ENCODE data around the gene INSL4. TPM values are rescaled to one million over a fixed set of nuclear protein-coding genes. Genes with fewer than 3 reads are reported as not detected.

The INSL4 gene
- total RNA-seq, 1 experiment from 2014 or later: not detected

DNA sequence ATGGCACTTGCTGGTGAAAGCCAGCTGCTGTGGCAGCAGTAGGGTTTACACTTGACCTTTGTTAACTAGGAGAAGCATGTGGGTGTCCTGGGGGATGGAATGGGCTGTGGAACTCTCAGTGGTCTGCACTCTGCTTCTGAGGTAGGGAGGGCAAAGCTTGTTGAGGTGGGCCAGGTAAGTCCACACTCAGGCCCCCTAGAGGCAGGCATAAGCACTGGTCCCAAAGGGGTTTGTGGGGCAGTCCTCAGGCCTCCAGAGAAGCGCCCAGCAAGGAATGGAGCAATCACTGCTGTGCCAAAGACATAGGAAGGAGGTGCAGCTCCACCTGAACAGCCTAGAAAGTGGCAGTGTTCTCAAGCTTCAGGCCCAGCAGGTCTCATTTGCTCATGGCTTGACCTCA is 34.7 kb downstream of the INSL4 start:
- no TSS peak for BruUV-seq (replicated peaks)
- Mint-ChIP-seq H3K27ac (ENCODE audit: unreplicated experiment) (no peak overlapping the region), H3K4me1 (ENCODE audit: low read depth, unreplicated experiment) (no peaks in the 10 kb centered on the region), H3K9me3 (ENCODE audit: unreplicated experiment) (no peaks in the 10 kb centered on the region), H3K36me3 (ENCODE audit: insufficient read depth, unreplicated experiment) (no peaks in the 10 kb centered on the region), H3K27me3 (ENCODE audit: insufficient read depth, unreplicated experiment) (no peaks in the 10 kb centered on the region), H3K4me3 (ENCODE audit: unreplicated experiment) (no peak overlapping the region)
- Histone ChIP-seq H3K4me3 (ENCODE audit: low read depth, low read length) (no peak overlapping the region), H3K9me3 (no peaks in the 10 kb centered on the region), H3K27me3 (replicated peaks; ENCODE audit: control insufficient read depth, insufficient read depth, low read length) (no peaks in the 10 kb centered on the region), H3K36me3 (ENCODE audit: control insufficient read depth, insufficient read depth, low read length) (no peaks in the 10 kb centered on the region), H3K4me1 (peaks cover 15% of the 10 kb centered on the region; the same call in 1 of the 2 replicates)
- TF ChIP-seq, protein P1, sequence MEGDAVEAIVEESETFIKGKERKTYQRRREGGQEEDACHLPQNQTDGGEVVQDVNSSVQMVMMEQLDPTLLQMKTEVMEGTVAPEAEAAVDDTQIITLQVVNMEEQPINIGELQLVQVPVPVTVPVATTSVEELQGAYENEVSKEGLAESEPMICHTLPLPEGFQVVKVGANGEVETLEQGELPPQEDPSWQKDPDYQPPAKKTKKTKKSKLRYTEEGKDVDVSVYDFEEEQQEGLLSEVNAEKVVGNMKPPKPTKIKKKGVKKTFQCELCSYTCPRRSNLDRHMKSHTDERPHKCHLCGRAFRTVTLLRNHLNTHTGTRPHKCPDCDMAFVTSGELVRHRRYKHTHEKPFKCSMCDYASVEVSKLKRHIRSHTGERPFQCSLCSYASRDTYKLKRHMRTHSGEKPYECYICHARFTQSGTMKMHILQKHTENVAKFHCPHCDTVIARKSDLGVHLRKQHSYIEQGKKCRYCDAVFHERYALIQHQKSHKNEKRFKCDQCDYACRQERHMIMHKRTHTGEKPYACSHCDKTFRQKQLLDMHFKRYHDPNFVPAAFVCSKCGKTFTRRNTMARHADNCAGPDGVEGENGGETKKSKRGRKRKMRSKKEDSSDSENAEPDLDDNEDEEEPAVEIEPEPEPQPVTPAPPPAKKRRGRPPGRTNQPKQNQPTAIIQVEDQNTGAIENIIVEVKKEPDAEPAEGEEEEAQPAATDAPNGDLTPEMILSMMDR (IDR thresholded peaks at IDR 0.05; ENCODE audit: insufficient read depth in 1 of 2, low read depth in 1 of 2, low read length in 1 of 2, severe bottlenecking in 1 of 2, unreplicated experiment in 1 of 2): no peak
- DNase-seq: no peak
- ChIA-PET POLR2A (no interaction called here), CTCF (interaction anchor here (0.6 kb wide), 1 partner anchor 843 kb away, joined by 3 read pairs; no protein-coding TSS in a partner anchor)
- intact Hi-C loops (cut with micrococcal nuclease; ENCODE audit: unreplicated experiment): loop anchor here (10.0 kb wide), 1 partner anchor 179 kb away; no protein-coding TSS in a partner anchor

DNA sequence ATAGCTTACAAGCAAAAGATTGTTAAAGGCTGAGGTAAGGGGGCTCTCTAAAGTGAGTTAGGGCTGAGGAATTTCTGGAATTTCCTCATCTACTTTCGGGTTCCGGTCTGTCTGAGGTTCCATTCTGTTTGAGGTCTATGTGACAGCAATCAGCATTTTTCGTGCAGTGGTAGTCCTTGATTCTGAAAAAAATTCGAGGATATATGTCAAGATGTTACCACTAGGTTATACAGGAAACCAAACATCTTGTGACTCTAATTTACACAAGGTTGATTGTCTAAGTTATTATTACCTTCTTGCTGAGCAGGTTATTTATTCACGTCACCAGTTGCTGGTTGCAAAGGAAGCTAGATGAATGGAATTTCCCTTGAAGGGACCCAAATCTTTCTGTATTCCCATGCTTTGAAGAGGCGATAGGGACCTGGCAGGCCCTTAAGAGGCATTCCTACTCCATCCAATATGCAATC is 38.1 kb downstream of the INSL4 start:
- peak in 1 of 2 experiments; percentile 15 for DNase-seq
- H3K27me3 ChIP-seq (replicated peaks; ENCODE audit: control insufficient read depth, insufficient read depth, low read length): no peaks in the 10 kb centered on the region
- no peaks in the 10 kb centered on the region for H3K9me3 ChIP-seq
- ChIA-PET CTCF (interaction anchor here (0.6 kb wide), 1 partner anchor 16 kb away, joined by 3 read pairs; no protein-coding TSS in a partner anchor), POLR2A (no interaction called here)
- Mint-ChIP-seq H3K27ac (ENCODE audit: unreplicated experiment) (no peak overlapping the region), H3K27me3 (ENCODE audit: insufficient read depth, unreplicated experiment) (no peaks in the 10 kb centered on the region), H3K4me1 (ENCODE audit: low read depth, unreplicated experiment) (peaks cover 4% of the 10 kb centered on the region), H3K9me3 (ENCODE audit: unreplicated experiment) (no peaks in the 10 kb centered on the region), H3K4me3 (ENCODE audit: unreplicated experiment) (peak overlapping the region; percentile 38), H3K36me3 (ENCODE audit: insufficient read depth, unreplicated experiment) (no peaks in the 10 kb centered on the region)
- intact Hi-C loops (cut with micrococcal nuclease; ENCODE audit: unreplicated experiment): loop anchor here (10.0 kb wide), 1 partner anchor 176 kb away; no protein-coding TSS in a partner anchor
- no peak overlapping the region for H3K4me3 ChIP-seq (ENCODE audit: low read depth, low read length)
- H3K4me1 ChIP-seq: peaks cover 15% of the 10 kb centered on the region; the same call in 1 of the 2 replicates
- BruUV-seq (replicated peaks): no TSS peak
- TF ChIP-seq, protein P1 (IDR thresholded peaks at IDR 0.05; ENCODE audit: insufficient read depth in 1 of 2, low read depth in 1 of 2, low read length in 1 of 2, severe bottlenecking in 1 of 2, unreplicated experiment in 1 of 2): no peak
- no peaks in the 10 kb centered on the region for H3K36me3 ChIP-seq (ENCODE audit: control insufficient read depth, insufficient read depth, low read length)

DNA sequence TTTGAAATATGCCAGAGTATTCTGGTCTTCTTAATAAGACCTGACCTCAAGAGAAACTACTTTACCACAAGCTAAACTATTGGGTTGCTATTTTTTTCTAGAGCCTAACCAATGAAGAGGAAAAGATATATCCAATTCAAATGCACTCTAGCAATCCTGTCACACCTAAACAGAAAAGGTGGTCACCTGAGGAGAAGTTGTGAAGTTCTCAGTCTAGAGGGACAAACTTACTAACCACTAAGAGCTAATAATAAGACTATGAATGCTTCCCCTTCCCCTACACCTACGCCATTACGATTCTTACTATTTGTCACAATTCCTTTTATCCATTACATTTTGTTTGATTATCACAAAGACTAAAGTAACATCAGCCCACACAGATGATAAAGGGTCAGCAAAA is 43.6 kb downstream of the INSL4 start:
- Histone ChIP-seq H3K36me3 (ENCODE audit: control insufficient read depth, insufficient read depth, low read length) (no peaks in the 10 kb centered on the region), H3K27me3 (replicated peaks; ENCODE audit: control insufficient read depth, insufficient read depth, low read length) (no peaks in the 10 kb centered on the region), H3K4me3 (ENCODE audit: low read depth, low read length) (no peak overlapping the region), H3K4me1 (peaks cover 1% of the 10 kb centered on the region; the same call in 1 of the 2 replicates), H3K9me3 (no peaks in the 10 kb centered on the region)
- intact Hi-C loops (cut with micrococcal nuclease; ENCODE audit: unreplicated experiment): no loop called here
- Mint-ChIP-seq H3K27ac (ENCODE audit: unreplicated experiment) (no peak overlapping the region), H3K4me3 (ENCODE audit: unreplicated experiment) (no peak overlapping the region), H3K36me3 (ENCODE audit: insufficient read depth, unreplicated experiment) (no peaks in the 10 kb centered on the region), H3K27me3 (ENCODE audit: insufficient read depth, unreplicated experiment) (peaks cover 2% of the 10 kb centered on the region), H3K9me3 (ENCODE audit: unreplicated experiment) (no peaks in the 10 kb centered on the region), H3K4me1 (ENCODE audit: low read depth, unreplicated experiment) (peaks cover 4% of the 10 kb centered on the region)
- no TSS peak for BruUV-seq (replicated peaks)
- no peak for DNase-seq
- ChIA-PET CTCF (no interaction called here), POLR2A (interaction anchor here (0.6 kb wide), 1 partner anchor 354 kb away, joined by 3 read pairs; the partner anchor contains the start of gene RIC1)
- TF ChIP-seq, protein P1 (IDR thresholded peaks at IDR 0.05; ENCODE audit: insufficient read depth in 1 of 2, low read depth in 1 of 2, low read length in 1 of 2, severe bottlenecking in 1 of 2, unreplicated experiment in 1 of 2): no peak
